Heart left ventricle (tissue), 13 donors: Measurements from ENCODE around the gene BCL6.

Source experiments
- CTCF ChIP-seq, 12 donors: fragments of 200-600 bp; sonication (generic) in 4 of 12; IDR thresholded peaks; one replicate each; pipeline versions ENCODE4 v1.5.0 to v1.8.0; 2018 to 2022; ENCODE audit warnings: antibody characterized with exemption in 12 of 12, mild to moderate bottlenecking in 5 of 12
- POLR2A ChIP-seq, 2 donors: fragments of 450-650 bp; IDR thresholded peaks; one replicate each; pipeline ENCODE4 v1.6.1; 2017; ENCODE audit warnings: antibody characterized with exemption in 2 of 2, mild to moderate bottlenecking in 2 of 2, moderate library complexity in 2 of 2
- donor health status: ischemic (EF 13 %, LVEDD 7.1; RV severe dilation, severe dysfunction).
- donor health status: DM: no; HTN: yes; CAD: no.
- donor health status: DM: no; HTN: no; CAD: no.
- donor health status: ischemic (EF 25% LVEDD 6.9; RV normal size, moderate dysfunction).
- donor health status: ischemic (EF 25% LVEDD 5.7; RV mildly dilated, moderate dysfunction).
- donor health status: ischemic (EF 35%, LVEDD 5.7; RV mildly dilated, moderate dysfunction).
- donor health status: nonischemic (EF 11% LVEDD 7.7; RV severe dilation, severe dysfunction).
- donor health status: DM: yes; HTN: yes; CAD: no.
- donor health status: PGD.
- donor health status: ischemic (EF 29% LVEDD 5.4; RV normal size, mild dysfunction).
- donor health status: nonischemic (EF 23%, LVEDD 6.1; RV moderate dilation, normal function).

DNA sequence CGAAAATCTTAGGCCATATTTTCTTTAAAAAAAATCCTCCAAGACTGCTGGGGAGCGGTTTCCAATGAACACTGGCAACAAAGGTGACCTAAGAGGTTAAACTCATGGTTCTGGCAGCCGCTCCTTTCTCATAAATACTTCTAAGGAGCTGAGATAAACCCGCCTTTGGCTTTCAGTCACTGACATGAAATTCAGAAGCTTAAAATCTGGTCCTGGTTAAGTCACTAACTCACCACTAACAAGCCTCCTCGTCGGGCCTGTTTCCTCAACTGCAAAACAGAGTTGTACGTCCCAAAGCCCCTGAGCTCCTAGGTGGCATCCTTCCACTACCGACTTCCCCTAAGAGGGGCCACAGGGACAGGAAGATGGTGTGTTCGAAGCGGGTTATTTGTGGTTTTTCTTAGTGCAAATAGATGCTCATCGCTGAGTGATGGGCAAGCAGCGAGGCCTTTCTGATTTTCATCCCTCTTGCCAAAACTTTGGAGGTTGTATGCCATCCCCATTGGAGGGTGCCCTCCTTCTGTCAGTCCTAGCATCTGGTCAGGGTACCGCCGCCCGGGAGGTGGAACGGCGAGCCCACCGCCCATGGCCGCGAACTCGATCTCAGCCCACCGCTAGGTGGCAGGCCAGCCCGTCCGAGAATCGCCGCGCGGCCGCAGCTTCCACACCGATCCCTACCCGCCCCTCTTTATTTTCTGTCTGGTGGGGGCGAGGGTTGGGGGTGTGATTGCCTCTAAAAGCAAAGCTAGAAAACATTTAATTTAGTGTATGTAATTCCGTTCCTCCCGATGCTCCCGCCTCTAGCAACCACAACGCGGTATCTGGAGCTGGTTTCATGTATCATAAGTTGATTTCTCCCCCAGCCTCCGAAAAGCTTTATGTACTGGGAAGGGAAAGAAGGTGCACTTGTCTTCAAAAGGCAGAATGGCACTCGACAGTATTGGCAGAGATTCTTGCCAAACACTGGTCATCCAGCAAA, 4.6 kb downstream of the BCL6 start:
- peak; percentile 82 to 97 (median 93) for TF ChIP-seq CTCF (IDR thresholded peaks at IDR 0.05)
- TF ChIP-seq POLR2A (IDR thresholded peaks at IDR 0.05): no peak
